ENCODE data around the gene PLCL1.

PLCL1 gene

DNA sequence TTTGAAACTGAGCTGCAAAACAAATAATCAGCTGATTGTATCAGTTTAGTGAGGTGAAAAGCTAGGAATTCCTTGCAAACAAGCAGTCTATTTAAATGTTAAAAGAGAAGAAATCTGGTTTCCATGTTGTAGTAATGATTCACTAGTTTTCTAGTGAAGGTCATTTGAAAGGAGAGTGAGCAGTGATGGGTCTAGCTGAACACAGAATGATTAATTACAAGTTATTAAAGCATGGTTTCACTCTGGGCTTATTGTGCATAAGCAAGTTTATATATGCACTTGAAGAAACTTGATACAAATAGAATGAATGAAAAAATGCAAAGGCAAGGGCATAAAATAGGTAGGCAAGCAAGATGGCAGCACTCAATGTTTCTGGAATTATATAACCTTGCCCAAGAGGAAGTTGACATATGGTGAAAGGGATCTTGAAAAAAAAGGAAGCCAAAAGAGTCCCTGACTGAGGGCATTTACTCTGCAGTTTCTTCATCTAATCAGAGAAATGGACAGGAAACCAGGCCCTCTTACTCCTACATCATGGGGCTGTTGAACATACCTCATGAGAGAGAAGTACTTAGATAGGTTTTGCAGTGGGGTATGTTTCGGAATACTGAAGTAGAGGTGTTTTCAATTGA, 53.2 kb downstream of the PLCL1 start:
- DNase-seq (ENCODE audit: low spot score) = no peak

DNA sequence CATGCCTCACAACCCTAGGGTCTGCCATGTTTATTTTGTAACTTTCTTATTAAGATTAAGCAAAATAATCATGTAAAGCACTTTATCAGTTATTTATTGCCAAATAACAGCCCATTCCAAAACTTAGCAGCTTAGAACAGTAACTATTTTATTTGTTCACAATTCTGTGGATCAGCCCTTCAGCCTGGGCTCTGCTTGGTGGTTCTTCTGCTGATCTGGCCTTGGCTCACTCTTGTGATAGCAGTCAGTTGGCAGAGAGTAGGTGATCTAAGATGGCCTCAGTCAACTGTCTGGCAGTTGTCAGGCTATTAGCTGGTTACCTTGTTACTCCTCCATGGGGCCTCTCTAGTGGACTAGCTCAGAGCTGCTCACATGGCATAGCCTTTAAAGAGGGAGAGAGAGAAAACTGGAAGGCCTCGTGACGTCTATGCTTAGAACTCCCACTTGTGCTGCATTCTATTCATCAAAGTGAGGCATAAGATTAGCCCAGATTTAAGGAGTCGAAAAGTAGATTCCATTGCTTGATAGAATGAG, 54.3 kb downstream of the PLCL1 start:
- DNase-seq (ENCODE audit: low spot score) = no peak

DNA sequence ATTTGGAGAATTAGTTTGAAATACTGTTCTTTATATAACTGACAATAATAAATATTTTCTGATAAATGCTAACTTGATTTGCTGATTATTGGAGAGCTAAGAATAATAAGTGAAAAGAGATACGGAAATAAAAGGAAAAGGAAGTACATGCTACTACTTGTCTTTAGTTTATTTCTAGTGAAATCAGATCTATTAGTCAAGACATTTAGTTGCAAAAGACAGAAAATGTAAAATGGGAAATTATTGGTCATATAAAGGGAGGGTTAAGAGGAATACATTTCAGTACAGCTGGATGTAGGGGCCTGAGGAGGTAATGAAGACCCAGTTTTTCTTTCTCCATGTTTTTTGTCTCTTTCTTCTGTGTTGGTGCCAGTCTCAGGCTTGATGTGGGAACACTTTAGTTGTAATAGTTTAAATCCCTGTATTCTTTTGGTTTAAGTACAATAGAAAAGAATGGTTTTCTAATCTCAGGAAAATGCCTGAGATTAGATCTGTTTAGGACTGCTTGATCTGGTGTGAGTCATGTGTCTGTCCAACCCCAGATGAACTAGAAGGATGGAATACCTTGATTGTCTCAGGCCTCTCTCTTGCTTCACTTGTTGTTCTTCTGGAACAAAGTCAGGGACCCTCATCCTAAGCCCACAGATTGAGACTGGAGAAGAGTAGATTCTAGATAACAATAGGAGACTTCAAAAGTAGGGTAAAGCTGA, 58.0 kb downstream of the PLCL1 start:
- no peak for DNase-seq (ENCODE audit: low spot score)

DNA sequence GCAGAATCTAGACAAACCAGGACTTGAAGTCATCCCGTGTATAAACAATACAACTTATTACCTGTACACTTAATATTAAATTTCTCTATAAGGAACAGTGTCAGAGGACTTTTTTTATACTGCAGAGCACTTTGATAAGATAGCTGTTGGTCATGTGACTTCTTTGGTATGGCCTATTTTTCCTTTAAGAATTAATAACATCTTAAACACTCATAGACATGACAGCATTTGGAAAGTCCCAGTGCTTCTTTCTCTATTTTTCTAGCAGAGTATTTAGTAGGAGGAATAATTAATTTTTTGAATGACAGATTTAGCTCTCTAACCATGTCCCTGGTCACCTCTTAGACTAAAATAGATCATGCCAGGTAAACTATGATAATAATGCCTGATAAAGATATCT, 59.4 kb downstream of the PLCL1 start:
- no peak for DNase-seq (ENCODE audit: low spot score)

DNA sequence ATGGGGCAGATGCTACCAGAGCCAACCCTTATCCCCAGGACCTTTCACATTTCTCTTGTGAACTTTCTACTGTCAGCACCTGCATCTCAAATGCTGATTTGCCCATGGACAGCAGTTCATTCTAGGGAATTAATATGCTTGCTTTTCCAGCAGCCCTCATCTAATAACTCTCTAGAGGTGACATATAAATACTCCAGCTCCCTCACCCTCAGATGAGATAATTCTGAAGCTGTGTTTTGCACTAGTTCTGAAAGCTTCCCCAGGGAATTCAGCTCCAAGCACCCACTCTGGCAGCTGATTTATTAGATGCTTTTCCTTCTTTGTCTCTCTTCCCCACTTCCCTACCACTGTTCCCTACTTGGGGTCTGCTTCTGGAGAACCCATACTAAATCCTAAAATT, 62.1 kb downstream of the PLCL1 start:
- no peak for DNase-seq (ENCODE audit: low spot score)

DNA sequence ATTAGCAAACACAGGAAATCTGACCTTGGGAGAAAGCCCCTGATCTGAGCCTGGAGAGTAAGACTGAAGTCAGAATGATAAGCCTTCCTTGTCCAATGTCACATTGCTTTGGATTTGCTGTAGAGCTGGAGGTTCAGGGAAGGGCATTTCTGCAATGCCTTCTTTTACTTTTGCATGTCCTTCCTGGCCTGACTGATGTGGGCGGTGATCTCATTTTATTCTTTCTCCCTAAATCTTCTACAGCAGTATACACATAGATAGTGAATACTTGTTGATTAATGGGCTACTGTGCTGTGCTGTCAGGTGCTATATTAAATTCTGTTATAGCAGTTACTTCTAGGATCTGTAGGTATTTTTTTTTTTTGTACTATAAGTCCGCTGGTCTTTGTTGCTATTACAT, 62.6 kb downstream of the PLCL1 start:
- DNase-seq (ENCODE audit: low spot score) = no peak

DNA sequence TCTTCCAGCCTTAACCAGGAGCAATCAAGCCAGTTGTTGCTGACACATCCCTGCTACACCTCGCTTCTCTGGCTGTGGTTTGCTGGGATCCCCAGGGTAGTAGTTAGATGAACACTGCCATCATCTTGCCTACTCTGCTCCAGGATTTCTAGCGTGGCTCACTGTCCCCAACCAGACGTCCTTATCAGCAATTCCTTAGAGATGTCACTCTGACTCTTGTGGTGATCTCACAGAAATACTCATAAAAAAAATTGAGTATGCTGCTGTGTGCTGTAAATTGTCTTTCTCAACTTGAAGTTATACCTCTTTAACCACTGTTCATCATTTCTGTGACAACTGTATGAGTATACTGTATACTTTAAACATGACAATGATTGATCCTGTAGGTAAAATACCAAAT, 63.2 kb downstream of the PLCL1 start:
- no peak for DNase-seq (ENCODE audit: low spot score)

DNA sequence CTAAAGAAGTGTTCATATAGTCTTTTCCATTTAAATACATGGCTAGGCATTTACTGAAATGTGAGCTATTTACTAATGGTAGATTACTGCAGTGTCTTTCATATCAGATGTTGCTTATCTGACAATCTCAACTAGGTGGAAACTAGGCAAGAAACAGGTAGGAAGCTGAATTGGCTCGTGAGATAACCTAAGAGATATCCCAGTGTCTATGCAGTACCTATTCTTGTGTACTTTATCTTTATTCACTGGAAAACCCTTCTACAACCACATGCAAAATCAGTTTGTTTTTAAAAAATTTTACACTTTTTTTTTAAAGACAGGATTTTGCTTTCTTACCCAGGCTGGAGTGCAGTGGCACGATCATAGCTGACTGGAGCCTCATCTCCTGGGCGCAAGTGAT, 63.8 kb downstream of the PLCL1 start:
- no peak for DNase-seq (ENCODE audit: low spot score)

DNA sequence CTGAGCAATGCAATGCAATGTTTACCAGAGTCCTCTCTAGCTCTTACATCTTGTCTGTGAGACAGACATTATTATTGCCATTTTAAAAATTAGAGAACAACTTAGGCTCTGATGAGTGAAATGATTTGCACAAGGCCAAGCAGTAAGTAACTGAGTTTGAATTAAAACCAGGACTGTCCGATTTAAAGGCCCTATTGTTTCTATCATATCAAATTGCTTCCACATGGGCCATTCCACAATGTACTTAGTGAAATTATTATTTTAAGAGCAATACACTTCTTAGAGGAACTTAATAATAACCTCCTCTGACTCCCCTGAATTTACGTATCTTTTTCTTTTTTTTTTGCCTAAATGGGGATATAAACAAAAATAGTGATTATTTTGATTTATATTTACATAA, 64.6 kb downstream of the PLCL1 start:
- no peak for DNase-seq (ENCODE audit: low spot score)

DNA sequence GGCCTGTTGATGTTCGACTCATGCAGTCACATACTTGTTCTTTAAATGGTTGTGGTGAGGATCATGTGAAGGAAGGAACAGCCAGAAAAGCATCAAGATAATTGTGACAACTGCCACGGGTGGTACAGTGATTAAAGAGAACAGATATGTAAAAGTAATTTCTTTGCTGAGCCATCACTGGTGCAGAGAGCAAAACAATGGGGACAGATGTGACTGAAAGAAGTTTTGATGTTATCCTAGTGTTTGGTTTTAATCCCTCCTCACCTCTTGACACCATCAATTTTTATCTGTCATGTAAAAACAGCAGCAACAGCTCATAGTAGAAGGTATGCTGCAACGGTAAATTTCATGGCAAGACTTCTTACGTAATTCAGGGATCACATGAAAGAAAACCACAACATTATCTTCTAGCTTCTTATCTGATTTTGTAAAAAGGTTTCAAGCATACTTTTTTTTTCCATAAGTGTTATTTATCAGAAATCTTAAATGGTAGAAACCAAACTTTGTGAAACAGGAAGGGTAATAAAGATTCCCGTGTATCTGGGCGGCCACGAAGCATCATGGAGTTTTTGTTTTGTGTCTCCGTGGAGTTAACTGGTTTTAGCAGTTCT, 65.2 kb downstream of the PLCL1 start:
- DNase-seq (ENCODE audit: low spot score) = peak; percentile 37

DNA sequence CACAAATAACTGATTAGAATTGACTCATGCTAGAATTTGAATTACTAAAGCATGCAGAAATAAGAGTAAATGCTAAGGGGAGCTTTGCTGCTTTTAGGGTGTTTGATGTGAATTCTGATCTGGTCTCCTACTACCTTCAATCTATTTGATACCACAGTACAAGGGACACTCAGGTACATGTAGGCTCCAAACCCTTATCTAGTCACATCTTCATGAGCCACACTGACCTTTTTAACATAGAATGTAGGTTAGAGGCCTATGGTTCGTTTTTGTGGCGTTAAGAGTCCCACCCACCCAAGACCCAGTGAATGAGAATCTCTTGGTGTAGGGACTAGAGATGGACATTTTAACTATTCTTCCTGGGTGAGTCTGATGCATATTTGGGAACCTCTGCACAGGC, 65.7 kb downstream of the PLCL1 start:
- no peak for DNase-seq (ENCODE audit: low spot score)

DNA sequence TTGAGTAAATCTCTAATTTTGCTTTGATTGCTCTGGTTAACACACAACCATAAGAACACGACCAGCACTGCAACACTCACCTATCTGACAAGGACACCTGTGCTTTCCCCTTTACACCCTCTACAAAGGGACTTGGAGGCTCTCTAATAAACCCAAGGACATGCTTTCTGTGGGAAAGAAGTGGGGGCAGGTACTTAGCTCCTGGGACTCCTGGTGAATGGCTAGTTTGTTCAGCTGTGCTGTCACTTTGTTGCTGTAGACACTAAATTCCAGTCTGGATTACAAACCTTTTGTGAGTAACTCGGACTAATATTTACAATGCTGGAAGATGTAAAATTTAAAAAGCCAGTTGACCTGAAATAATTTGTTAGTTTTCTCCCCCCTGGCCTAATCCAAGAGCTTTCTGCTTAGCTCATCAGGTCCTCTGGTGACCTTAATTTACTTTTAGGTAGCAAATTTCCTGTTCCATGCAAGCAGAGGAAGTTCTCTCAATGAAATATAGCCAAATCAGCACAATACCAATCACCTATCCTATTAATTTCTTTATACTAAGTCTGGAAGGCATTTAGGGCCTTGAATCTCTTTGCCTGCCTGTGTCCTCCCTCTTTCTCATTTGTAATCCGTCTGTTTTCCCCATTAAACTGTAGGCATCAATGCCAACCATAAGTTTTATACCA, 67.5 kb downstream of the PLCL1 start:
- DNase-seq (ENCODE audit: low spot score) = no peak

DNA sequence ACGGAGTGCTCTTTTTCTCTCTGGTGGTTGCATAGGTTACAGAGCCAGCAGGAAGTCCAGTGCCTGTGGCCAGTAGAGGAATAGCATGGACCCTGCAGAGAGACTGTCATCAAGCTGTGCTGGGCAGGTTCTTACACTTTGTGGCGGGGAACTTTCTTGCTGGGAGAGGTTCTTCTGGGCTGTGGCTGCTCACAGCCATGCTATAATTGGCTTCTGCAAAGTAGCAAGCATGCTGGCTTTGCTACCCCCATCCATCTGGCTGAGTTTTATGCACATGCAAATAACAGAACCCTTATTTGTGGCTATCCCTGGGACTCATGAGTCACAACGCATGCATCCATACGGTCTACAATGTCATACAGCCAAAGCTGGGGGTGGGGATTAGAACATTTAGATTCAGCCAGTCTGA, 68.9 kb downstream of the PLCL1 start:
- no peak for DNase-seq (ENCODE audit: low spot score)

DNA sequence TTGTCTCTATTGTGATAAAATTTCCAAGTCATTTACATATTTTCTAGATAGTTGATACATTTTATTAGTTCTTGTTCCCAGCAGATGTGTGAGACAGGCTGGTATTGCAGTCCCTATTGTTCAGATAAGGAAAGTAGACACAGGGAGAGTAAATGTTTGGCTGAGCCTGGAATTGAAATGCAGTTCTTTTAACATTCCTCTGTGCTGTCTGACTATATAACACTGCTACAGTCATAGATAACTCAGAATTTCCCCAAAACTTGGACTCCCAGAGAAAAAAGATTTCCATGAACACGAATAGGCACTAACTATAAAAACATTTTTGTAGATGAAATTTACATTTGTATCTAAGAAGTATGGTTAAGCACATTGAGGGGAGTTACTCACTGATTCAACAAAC, 71.4 kb downstream of the PLCL1 start:
- DNase-seq (ENCODE audit: low spot score) = no peak

DNA sequence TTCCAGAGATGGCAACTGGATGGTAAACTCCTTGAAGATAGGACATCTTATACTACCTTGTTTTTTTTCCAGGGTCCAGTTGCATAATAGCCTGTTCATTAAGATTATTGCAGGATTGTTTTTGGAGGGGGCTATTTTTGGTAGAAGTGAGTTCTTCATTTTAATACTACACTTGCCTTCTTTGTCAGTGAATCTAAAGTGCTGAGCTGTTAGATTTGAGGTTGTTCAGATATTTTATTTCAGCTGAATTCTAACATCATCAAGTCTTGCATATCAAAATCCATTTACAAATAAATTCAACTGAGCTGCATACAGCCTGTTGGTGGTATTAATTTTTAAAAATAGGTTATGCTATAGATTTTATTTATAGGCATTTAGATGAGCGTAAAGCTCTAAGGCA, 72.1 kb downstream of the PLCL1 start:
- no peak for DNase-seq (ENCODE audit: low spot score)

DNA sequence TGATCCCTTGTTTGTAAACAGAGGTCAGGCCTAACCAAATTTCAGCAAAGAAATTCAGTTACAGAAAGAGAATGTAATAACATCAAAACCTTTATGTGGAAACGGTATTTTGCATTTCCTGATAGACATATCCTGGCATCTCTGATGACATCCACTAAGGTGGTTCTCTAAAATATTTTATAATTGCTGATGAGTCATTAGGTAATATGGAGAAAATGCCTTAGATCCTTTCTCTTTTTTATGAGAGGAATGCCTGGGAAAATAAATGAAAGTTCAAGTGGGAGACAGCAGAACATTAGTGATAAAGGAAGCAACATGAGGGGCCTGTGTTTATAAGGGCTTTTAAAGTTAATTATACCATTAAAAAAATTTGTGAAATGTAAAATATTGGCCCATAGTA, 72.6 kb downstream of the PLCL1 start:
- DNase-seq (ENCODE audit: low spot score) = no peak

DNA sequence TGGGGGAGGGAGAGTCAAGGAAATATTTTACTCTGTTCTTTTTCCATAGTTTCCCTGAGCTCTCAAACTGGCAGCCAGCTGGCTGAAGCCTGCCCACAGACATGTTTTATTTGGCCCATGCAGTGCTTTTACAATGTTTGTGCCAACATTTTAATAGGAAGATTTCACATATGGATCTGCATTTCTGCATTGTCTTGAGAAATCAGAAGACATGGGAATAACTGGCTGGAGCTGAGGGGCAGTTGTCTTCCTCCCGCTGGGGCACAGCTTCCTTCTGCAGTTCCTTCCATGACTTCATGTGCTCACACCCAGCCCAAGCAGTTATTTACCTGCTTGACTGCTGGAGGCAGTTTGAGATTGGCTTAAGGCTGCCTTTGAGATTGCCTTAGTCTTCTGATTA, 74.4 kb downstream of the PLCL1 start:
- no peak for DNase-seq (ENCODE audit: low spot score)

DNA sequence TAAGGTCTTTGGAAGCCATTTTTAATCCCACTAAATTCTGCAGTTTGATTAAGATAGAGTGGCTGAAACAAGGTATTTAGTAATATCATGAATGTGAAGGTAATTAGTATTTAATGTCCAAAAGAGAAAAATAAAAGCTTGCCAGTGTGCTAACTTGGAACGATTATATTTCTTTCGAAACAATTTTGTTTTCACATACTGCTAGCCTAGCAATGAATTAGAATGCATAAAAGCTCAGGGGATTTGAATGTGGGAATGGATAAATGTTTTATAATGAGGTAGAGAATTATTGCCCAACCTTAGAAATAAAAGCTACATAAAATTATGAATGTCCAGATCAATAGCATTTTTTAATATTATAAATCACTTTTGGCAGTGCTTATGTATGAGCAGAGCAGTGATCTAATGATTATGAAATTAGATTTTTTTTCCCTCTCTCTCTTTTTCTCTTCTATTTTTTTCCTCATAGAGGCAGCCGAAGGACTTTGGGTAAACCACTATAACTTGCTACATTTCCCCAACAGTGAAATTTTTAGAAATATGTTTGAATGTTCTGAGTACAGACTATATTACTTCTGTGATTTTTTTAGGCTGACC, 75.5 kb downstream of the PLCL1 start:
- no peak for DNase-seq (ENCODE audit: low spot score)

DNA sequence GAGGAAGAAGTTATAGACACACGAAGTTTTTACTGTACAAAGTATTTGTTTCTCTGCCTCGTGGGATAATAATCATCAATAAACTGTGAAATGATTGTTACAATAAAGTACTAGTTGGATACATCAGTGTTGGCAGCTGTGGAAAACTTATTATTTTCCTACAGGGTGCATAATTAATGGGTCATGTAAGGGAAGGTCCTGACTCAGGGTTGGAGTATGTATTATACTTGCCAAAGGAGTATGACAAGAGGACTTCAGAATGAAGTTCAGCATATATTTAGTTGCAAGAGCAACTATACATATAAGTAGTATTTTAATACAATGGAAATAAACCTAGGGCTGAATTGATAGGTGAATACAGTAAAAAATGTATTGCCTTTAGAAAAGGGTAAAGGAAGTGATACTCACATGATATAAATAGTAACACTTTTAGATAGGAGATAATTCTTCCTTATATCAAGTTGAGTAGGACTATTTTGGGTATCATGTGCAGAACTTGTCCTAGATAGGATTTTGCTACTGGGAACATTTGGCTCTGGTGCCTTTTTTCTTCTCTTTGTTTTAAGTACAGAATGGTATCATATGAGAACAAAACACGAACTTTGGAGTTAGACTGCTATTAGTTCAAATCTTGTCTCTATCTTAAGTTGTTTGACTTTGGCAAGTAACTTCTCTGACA, 79.1 kb downstream of the PLCL1 start:
- no peak for DNase-seq (ENCODE audit: low spot score)

DNA sequence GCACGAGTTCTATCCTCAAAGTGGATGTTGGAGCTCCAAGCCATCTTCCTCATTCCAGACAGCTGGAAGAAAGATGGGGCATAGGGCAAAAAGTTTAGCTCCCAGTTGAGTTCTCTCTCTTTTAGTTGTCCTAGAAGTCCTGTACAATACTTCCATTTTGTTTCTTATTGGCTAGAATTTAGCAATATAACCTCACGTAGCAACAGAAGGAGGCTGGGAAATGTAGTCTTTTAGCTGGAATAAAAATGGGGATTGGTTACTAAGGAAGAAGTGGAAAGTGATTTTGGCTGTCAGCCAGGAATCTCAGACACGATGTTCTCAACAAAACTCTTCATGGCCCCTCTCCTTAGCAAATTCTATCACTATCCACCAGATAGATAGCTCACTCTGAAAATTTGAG, 79.9 kb downstream of the PLCL1 start:
- no peak for DNase-seq (ENCODE audit: low spot score)

DNA sequence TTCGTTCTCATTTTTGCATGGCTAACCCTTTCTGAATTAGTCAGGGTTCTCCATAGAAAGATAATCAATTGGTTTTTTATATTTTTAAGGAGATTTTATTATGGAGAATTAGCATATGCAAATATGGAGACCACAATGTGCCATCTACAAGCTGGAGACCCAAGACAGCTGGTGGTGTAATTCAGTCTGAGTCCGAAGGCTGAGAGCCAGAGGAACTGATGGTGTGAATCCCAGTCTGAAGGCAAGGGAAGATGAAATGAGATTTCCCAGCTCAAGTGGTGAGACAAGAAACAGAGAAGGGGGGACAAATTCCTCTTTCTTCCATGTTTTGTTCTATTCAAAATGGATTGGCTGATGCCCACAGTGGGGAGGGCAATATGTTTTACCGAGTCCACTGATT, 80.7 kb downstream of the PLCL1 start:
- no peak for DNase-seq (ENCODE audit: low spot score)

DNA sequence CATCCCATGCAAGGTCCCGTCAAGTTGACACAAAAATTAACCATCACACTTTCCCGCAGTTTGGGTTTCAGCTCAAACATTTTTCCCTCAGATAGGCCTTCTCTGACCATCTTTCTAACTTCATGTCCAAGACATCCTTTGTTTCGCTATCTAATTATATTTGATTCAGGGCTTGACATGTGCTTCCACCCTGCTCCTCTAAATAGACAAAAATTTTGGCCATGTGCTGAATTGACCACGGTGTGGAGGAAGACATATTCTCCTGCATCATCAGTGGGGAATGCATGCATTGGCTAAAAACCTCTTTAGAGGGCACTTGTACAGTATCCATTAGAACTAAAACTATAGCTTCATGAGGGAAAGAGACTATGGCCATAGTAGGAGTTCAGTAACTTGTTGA, 81.2 kb downstream of the PLCL1 start:
- no peak for DNase-seq (ENCODE audit: low spot score)

Data from activated CD4-positive, alpha-beta T cell treated with anti-CD3 and anti-CD28 coated beads, Interleukin-2, Interleukin-4, amounts not matched to agents 100 ng/mL and 50 ng/mL, durations not matched to agents 16 hours and 8 hours (primary cell).